ENCODE results near the gene PLCB3.

Gene PLCB3

DNA sequence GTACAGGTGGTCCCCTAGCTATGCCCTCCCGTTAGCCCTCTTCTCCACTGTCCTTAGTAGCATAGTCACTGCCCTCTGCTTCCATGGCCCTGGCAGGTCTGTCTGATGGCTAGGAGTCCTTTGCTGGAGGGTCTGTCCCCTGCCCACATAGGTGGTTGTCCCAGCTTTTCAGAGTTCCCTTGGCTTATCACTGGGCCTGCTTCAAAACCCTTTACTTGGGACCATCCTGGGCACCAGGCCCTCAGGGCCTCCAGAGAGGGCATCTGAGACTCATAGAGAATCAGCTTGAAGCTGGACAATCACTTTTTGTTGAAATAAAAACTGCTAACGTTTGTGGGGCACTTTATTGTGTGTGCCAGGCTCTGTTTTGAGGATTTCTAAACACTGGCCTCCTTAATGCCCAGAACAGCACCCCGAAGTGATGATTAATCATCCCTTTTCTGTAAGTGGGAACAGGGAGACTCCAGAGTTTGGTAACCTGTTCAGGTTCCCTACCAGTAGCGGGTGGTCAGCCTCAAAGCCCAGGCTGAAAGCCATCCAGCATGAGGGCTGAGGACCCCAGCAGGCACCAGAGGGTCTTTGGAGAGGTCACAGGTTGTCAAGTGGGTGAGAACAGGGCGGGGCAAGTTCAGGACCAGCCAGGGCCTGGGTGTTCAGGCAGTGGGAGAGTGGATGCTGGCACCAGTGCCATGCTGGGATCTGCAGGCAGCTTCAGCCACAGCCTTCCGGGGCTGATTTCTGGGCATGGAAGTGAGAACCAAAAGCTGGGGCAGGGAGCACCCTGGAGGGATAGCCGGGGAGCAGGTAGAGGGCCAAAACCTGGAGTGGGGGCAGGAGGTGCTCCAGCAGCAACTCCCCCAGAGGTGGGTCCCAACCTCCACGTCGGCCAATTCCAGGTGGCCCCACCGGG lies 39.3 kb downstream of the PLCB3 start:
- DNase-seq = no peak

DNA sequence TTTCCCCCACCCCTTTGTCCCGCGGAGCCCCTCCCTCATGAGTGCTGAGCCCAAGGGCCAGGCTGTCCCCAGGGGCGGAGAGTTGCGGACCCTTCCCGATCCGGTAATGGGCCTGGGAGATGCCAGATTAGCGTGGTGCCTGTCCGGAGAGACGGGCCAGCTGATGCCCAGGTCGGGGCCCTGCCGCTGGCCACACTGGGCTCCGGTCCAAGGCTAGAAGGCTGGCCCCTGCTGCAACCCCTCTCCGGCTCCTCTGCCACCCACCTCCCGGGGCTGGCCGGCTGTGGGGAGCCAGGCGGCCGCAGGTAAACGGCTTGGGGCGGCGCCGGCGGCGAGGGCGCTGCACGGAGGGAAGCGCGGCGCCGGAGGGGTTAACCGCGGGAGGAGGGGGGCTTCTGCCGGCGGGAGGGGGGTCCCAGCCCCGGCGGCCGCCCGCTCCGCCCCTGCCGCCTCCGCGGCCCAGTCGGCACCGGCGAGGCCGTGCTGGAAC lies 40.0 kb downstream of the PLCB3 start, which contains the start of gene KCNK4:
Gene KCNK4 (plus strand): TSS at position 41 of the 490 bp plus-strand sequence. CDS start 1,717 bp downstream, outside the sequence.
- DNase-seq = no peak

DNA sequence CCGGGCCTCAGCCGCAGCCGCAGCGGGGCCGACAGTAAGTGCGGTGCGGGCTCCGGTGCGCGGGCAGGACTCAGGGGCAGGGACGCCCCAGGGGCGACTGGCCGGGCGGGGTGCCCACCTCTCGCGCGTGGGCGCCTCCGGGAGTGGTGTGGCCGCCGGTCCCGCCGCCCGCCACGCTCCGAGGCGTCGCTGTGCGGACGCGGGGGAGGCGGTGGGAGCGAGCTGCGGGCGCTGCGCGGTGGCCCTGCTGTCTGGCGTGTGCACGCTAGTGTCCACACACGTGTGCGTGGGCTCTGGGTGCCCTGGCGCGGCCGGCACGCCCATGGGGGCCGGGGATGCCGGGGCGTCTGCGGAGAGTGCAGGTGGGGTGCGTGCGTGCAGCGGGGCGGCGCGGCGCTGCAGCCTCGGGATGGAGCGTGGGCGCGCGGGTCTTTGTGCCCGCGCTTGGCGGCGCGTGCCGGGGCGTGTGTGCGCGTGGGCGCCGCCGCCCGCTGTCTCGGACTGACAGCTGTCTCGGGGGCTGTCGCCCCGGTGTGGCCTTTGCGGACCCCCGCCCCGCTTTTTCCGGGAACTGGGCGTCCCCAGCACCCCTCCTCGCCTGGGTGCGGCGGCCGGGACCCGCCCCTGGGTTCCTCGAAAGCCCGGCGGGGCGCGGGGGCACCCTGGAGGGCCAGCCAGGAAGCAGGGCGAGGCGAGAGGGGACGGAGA lies 40.6 kb downstream of the PLCB3 start:
- no peak for DNase-seq

DNA sequence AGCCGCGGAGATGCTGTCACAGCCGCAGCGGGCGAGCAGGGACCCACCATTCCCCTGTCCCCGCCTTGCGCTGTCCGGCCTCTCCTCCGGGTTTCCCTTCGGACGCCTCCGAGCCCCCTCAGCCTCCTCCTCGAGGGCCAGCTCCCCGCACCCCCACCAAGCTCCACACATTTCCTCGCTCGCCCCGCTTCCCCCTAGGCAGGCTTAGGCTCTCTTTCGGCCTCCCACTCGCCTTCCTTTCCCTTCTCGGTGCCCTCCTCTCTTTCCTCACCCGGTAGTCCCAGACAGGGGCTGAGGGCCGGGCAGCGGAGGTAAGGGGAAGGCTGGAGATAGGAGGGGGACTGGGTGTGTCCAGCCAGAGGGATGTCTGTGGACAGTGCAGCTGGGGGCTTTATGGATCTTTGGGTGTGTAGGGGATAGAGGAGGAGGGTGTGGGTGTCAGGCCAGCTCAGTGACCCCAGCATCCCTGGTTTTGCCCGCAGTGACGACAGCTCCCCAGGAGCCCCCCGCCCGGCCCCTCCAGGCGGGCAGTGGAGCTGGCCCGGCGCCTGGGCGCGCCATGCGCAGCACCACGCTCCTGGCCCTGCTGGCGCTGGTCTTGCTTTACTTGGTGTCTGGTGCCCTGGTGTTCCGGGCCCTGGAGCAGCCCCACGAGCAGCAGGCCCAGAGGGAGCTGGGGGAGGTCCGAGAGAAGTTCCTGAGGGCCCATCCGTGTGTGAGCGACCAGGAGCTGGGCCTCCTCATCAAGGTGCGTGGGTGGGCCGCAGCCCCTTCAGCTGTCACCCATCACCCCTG lies 41.3 kb downstream of the PLCB3 start:
- DNase-seq = no peak

DNA sequence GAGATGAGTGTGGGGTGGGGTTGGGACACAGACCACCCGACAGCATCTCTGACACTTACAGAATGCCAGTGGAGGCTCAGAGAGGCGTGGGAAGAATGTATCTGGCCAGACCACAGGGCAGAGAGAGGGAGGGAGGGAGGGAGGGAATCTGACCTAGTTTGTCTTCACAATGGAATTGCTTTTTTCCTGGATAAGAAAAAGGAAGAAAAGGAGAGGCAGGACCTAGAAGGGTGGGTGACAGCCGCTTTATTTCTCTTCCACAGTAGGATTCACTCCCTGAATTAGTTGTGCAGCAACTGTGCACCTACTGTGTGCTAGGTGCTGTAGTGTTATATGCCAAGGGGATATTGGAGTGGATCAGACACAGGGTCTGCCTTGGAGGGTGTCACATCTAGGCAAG lies 43.4 kb downstream of the PLCB3 start:
- DNase-seq = no peak

- no peak for DNase-seq
These were observed 44.4 kb downstream of the PLCB3 start for GRCh38 chr11:64295760-64296159.

DNA sequence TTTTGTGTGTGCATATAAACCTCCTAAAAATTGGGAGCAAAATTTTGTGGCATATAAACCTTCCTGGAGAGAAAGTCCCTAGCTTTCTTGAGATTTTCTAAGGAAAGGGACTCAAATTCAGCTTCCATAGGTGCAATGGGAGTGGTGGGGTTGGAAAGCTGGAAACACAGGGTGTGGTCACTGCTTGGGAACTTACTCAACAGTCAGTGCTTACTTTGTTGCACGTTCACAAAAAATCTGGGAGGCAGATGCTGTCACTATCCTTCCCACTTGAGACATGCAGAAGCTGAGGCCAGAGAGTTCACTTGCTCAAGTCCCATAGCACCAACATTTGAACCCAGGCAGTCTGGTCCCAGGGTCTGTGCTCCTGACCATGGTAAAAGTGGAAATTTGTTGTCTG lies 44.9 kb downstream of the PLCB3 start:
- no peak for DNase-seq

DNA sequence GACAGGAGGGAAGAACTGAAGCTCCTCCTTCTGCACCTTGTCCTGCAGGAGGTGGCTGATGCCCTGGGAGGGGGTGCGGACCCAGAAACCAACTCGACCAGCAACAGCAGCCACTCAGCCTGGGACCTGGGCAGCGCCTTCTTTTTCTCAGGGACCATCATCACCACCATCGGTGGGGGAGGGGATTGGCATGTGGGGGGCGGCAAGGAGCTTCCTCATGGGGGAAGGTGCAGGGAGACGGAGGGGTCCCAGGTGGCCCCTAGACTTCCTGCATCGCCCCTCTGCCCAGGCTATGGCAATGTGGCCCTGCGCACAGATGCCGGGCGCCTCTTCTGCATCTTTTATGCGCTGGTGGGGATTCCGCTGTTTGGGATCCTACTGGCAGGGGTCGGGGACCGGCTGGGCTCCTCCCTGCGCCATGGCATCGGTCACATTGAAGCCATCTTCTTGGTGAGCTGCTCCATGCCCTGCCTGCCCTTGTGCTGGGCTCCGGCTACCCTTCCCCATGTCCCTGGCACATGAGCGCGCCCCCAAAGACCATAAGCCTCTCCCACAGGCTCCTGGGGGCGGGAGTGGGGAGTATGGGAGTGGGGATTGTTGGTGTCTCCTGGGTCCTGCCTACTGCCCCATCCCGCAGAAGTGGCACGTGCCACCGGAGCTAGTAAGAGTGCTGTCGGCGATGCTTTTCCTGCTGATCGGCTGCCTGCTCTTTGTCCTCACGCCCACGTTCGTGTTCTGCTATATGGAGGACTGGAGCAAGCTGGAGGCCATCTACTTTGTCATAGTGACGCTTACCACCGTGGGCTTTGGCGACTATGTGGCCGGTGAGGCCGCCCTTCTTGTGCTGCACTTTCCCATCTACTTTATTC lies 45.7 kb downstream of the PLCB3 start:
- DNase-seq = no peak

- no peak for DNase-seq
These were observed 46.5 kb downstream of the PLCB3 start for GRCh38 chr11:64297699-64298358.

DNA sequence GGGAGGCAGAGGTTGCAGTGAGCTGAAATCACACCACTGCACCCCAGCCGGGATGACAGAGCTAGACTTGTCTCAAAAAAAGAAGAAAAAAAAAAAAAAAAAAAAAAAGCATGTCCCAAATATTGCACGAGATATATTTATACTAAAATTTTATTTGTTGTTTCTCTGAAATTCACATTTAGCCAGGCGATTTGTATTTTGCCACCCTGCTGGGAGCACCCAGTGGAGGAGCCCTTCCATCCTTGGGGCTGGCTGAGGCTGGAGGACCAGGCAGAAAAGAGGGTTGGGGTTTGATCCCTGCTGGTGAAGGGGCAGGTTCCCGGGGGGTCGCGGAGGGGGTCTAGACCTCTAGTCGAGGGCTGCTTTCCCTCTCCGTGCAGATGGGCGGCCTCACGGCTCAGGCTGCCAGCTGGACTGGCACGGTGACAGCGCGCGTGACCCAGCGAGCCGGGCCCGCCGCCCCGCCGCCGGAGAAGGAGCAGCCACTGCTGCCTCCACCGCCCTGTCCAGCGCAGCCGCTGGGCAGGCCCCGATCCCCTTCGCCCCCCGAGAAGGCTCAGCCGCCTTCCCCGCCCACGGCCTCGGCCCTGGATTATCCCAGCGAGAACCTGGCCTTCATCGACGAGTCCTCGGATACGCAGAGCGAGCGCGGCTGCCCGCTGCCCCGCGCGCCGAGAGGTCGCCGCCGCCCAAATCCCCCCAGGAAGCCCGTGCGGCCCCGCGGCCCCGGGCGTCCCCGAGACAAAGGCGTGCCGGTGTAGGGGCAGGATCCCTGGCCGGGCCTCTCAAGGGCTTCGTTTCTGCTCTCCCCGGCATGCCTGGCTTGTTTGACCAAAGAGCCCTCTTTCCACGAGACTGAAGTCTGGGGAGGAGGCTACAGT lies 47.9 kb downstream of the PLCB3 start:
- DNase-seq = no peak

DNA sequence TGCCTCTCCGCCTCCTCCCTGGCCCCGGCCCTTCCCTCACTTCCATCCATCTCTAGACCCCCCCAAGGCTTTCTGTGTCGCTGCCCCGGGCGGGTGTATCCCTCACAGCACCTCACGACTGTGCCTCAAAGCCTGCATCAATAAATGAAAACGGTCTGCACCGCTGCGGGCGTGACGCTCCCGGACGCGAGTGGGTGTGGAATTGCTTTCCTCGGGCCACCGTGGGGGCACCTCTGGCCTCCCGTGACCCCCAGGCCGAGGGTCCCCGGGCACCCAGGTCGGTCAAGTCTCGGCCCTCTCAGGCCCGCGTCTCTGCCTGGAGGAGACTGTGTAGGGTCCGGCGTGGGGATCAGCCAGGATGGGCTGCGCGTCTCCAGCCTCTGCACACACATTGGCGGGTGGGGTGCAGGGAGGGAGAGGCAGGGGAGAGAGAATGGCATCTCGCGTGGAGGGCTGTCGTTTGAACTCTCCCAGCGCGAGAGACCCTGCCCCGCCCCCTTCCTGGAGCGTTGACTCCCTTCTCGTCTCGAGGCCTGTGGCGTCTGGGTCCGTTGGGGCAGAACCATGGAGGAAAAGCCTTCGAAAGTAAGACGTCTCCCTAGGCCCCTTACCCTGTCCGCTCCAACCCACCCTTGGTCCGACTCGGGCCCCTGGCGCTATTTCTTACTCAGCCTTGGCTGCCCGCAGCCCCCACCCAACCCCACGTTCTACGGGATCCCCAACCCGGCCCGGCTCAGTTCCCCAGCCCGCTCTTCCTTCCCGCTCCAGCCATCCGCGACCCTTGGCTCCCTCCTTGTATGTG lies 48.7 kb downstream of the PLCB3 start, which contains the start of gene CATSPERZ:
Gene CATSPERZ (plus strand): TSS at position 512 of the 802 bp plus-strand sequence. CDS start 53 bp downstream, at position 565.
- DNase-seq = no peak

DNA sequence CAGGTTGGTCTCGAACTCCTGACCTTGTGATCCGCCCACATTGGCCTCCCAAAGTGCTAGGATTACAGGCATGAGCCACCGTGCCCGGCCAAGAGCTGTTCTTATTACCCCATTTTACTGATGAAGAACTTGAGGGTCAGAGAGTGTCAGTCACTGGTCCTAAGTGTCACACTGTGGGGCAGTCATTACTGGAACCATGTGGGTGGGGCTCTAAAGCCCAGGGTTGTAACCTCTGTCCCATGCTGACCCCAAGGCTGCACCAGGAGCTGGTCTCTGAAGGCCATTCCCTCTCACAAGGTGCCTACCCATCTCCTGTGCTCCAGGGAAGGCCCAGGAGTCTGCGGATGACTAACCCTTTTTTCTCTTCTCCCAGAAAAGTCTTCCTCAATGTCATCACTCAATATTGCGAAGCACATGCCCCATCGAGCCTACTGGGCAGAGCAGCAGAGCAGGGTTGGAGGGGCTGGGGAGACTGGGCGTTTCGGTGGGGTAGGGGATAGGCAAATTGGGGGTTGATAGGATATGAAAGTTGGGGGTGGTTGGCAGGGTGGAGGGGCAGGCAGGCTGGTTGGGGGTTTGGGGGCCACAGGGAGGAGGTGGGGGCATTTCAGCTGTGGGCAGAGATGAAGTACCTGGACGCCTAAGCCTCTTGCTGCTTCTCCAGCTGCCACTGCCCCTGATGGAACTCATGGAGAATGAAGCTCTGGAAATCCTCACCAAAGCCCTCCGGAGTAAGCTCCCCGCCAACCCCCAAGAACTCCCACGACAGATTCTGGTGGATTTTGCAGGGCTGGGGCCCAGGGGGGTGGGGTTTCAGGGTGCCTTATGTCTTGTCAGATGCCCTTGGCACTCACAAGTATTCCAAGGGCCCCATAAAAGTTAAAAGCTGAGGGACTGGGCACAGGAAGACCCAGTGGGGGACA lies 52.0 kb downstream of the PLCB3 start:
- DNase-seq = no peak

- no peak for DNase-seq
These were observed 52.6 kb downstream of the PLCB3 start for GRCh38 chr11:64304032-64304315.

GRCh38 chr11:64304316-64305072 lies 53.2 kb downstream of the PLCB3 start:
- DNase-seq = peak; percentile 88

DNA sequence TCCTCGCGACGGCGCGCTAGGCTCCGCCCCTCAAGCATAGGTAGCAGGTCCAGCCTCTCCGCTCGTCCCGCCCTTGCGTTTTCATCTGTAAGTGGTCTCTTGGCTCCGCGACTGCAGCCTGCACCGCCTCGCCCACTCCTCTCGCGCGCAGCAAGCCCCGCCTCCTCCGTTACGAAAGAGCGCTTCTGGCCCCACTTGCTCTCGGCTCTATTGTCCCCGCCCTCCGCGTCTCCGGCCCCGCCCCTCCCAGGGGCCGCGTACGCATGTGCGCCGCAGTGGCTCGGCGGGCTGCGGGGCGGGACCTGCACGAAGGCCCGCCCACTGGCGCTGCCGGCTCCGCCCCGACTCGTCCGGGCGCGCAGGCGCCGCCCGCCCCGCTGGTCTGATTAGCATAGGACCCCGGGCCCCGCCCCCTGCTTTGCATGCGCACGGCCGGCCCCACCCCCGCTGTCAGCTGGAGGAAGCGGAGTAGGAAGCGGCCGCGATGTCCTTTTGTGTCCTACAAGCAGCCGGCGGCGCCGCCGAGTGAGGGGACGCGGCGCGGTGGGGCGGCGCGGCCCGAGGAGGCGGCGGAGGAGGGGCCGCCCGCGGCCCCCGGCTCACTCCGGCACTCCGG lies 53.9 kb downstream of the PLCB3 start, which contains the start of gene ESRRA:
Gene ESRRA (plus strand): TSS at position 450 of the 616 bp plus-strand sequence. CDS start 1,656 bp downstream, outside the sequence.
- DNase-seq = peak; percentile 97

GRCh38 chr11:64305691-64306562 lies 54.6 kb downstream of the PLCB3 start:
- DNase-seq = peak; percentile 22

Measured in NCI-H1694 (cell line).